Measurements from ENCODE around the gene CPAMD8. TPM values are rescaled to one million over a fixed set of nuclear protein-coding genes. Genes with fewer than 3 reads are reported as not detected.

The CPAMD8 gene
- total RNA-seq, 2 donors from 2014 or later: 2.0 to 5.2 TPM

- no peaks in the 10 kb centered on the region for H3K9me3 ChIP-seq
- DNase-seq: no peak
- intact Hi-C loops (cut with DNase I): loop anchor here (5.0 kb wide), 1 partner anchor 318 kb away; no protein-coding TSS in a partner anchor
- 92 to 96% methylated on average over 4 of the region's 4 CpGs for WGBS, 2 donors
- H3K27me3 ChIP-seq: no peaks in the 10 kb centered on the region
- H3K36me3 ChIP-seq (replicated peaks in 1 of 2; ENCODE audit: insufficient read depth in 1 of 2, low read depth in 2 of 2): peaks cover 18 to 36% of the 10 kb centered on the region in 2 donors
- H3K4me1 ChIP-seq: no peaks in the 10 kb centered on the region
- no peak for ATAC-seq
- H3K27ac ChIP-seq: no peak overlapping the region
- no peak overlapping the region for H3K4me3 ChIP-seq
- no peak for TF ChIP-seq CTCF (IDR thresholded peaks at IDR 0.05)
- no peak for TF ChIP-seq POLR2A (IDR thresholded peaks at IDR 0.05)
Measured at GRCh38 chr19:16850133-16850532, 176.5 kb downstream of the CPAMD8 start.

GRCh38 chr19:16849168-16849567 lies 177.4 kb downstream of the CPAMD8 start:
- ATAC-seq: no peak
- no peak for DNase-seq
- peaks cover 18 to 36% of the 10 kb centered on the region in 2 donors for H3K36me3 ChIP-seq (replicated peaks in 1 of 2; ENCODE audit: insufficient read depth in 1 of 2, low read depth in 2 of 2)

GRCh38 chr19:16847430-16847829 lies 179.2 kb downstream of the CPAMD8 start:
- peaks cover 13 to 35% of the 10 kb centered on the region in 2 donors for H3K36me3 ChIP-seq (replicated peaks in 1 of 2; ENCODE audit: insufficient read depth in 1 of 2, low read depth in 2 of 2)

More at GRCh38 chr19:16849168-16849567, 177.4 kb downstream of the CPAMD8 start:
- intact Hi-C loops (cut with DNase I): no loop called here
- no peaks in the 10 kb centered on the region for H3K27me3 ChIP-seq
- H3K27ac ChIP-seq: no peak overlapping the region
- no peak overlapping the region for H3K4me3 ChIP-seq
- H3K4me1 ChIP-seq: no peaks in the 10 kb centered on the region
- H3K9me3 ChIP-seq: no peaks in the 10 kb centered on the region
- WGBS, 2 donors: 91 to 92% methylated on average over 1 of the region's 1 CpG
- no peak for TF ChIP-seq POLR2A (IDR thresholded peaks at IDR 0.05)
- TF ChIP-seq CTCF (IDR thresholded peaks at IDR 0.05): no peak

GRCh38 chr19:16846901-16847300 lies 179.7 kb downstream of the CPAMD8 start:
- Histone ChIP-seq H3K9me3 (no peaks in the 10 kb centered on the region), H3K4me3 (no peak overlapping the region), H3K36me3 (replicated peaks in 1 of 2; ENCODE audit: insufficient read depth in 1 of 2, low read depth in 2 of 2) (peaks cover 13 to 31% of the 10 kb centered on the region in 2 donors), H3K27me3 (no peaks in the 10 kb centered on the region), H3K27ac (no peak overlapping the region), H3K4me1 (no peaks in the 10 kb centered on the region)
- ATAC-seq (no peak), DNase-seq (no peak)
- intact Hi-C loops (cut with DNase I): no loop called here
- TF ChIP-seq POLR2A (IDR thresholded peaks at IDR 0.05) (no peak), CTCF (IDR thresholded peaks at IDR 0.05) (no peak)
- 89 to 93% methylated on average over 5 to 15 of the region's 16 CpGs for WGBS, 2 donors

More at GRCh38 chr19:16847430-16847829, 179.2 kb downstream of the CPAMD8 start:
- Histone ChIP-seq H3K4me1 (no peaks in the 10 kb centered on the region), H3K4me3 (no peak overlapping the region), H3K27ac (no peak overlapping the region), H3K9me3 (no peaks in the 10 kb centered on the region), H3K27me3 (no peaks in the 10 kb centered on the region)
- TF ChIP-seq CTCF (IDR thresholded peaks at IDR 0.05) (no peak), POLR2A (IDR thresholded peaks at IDR 0.05) (no peak)
- intact Hi-C loops (cut with DNase I): no loop called here
- ATAC-seq (no peak), DNase-seq (peak in 1 of 4 donors; percentile 12)
- 79 to 86% methylated on average over 4 to 6 of the region's 6 CpGs for WGBS, 2 donors

Small RNAs within 50 kb of the gene (small RNA-seq; reads per million reads assigned to genes)
- gene RN7SL823P (not detected), gene RN7SL835P (not detected)

Other genes with a start within 250 kb of the CPAMD8 start
- gene SIN3B, start 197.4 kb downstream of the CPAMD8 start, total RNA-seq: 10 to 100 TPM; 21.5 to 71.2 TPM
- gene F2RL3, start 137.8 kb downstream of the CPAMD8 start, total RNA-seq: 1 to 10 TPM; 1.6 to 2.1 TPM
- gene HAUS8, start 48.6 kb upstream of the CPAMD8 start, total RNA-seq: 1 to 10 TPM; 1.6 to 2.3 TPM
- gene MYO9B, start 49.0 kb upstream of the CPAMD8 start, total RNA-seq: 10 to 100 TPM; 26.2 to 56.0 TPM
- gene USE1, start 188.5 kb upstream of the CPAMD8 start, total RNA-seq: 10 to 100 TPM; 13.2 to 20.1 TPM
- gene OCEL1, start 199.4 kb upstream of the CPAMD8 start, total RNA-seq: 10 to 100 TPM; 27.4 to 27.8 TPM
- 10 to 100 TPM; 67.6 to 83.3 TPM for gene NR2F6, start 219.1 kb upstream of the CPAMD8 start, total RNA-seq
- gene USHBP1, start 237.9 kb upstream of the CPAMD8 start, total RNA-seq: 10 to 100 TPM in 1 of 2 donors, 1 to 10 TPM in 1; 9.2 to 10.4 TPM
- gene BABAM1, start 240.6 kb upstream of the CPAMD8 start, total RNA-seq: 10 to 100 TPM; 45.2 to 84.6 TPM

All from body of pancreas (tissue), 4 donors.